ENCODE measurements around the gene SYT9.

SYT9 gene

GRCh38 chr11:7480113-7480512, 228.4 kb downstream of the SYT9 start:
- no peak for DNase-seq

- no peak for DNase-seq
These were observed 232.4 kb downstream of the SYT9 start for GRCh38 chr11:7484131-7484530.

- no peak for DNase-seq
These were observed 232.9 kb downstream of the SYT9 start for GRCh38 chr11:7484645-7485044.

GRCh38 chr11:7485186-7486097, 233.7 kb downstream of the SYT9 start, which contains the start of gene OLFML1:
TSS of gene OLFML1 (plus strand) at chr11:7485506. CDS start at chr11:7485876, 370 bp downstream.
- no peak for DNase-seq

GRCh38 chr11:7486098-7486780, 234.5 kb downstream of the SYT9 start:
- no peak for DNase-seq

GRCh38 chr11:7486781-7487140, 235.1 kb downstream of the SYT9 start:
- no peak for DNase-seq

GRCh38 chr11:7487360-7487759, 235.7 kb downstream of the SYT9 start:
- DNase-seq = no peak

- no peak for DNase-seq
These were observed 237.0 kb downstream of the SYT9 start for GRCh38 chr11:7488681-7489080.

GRCh38 chr11:7489376-7489775, 237.7 kb downstream of the SYT9 start:
- no peak for DNase-seq

- no peak for DNase-seq
These were observed 238.3 kb downstream of the SYT9 start for GRCh38 chr11:7490054-7490453.

GRCh38 chr11:7490535-7490934, 238.8 kb downstream of the SYT9 start:
- DNase-seq = no peak

- DNase-seq = no peak
These were observed 240.5 kb downstream of the SYT9 start for GRCh38 chr11:7492253-7492652.

- DNase-seq = no peak
These were observed 242.0 kb downstream of the SYT9 start for GRCh38 chr11:7493670-7494069.

GRCh38 chr11:7494086-7494745, 242.5 kb downstream of the SYT9 start:
- DNase-seq = no peak

- DNase-seq = no peak
These were observed 244.3 kb downstream of the SYT9 start for GRCh38 chr11:7495882-7496551.

GRCh38 chr11:7498193-7498592, 246.5 kb downstream of the SYT9 start:
- DNase-seq = no peak

- DNase-seq = no peak
These were observed 247.4 kb downstream of the SYT9 start for GRCh38 chr11:7499081-7499480.

- DNase-seq = no peak
These were observed 248.5 kb downstream of the SYT9 start for GRCh38 chr11:7500251-7500650.

GRCh38 chr11:7501251-7501650, 249.5 kb downstream of the SYT9 start:
- no peak for DNase-seq

GRCh38 chr11:7501894-7502293, 250.2 kb downstream of the SYT9 start:
- no peak for DNase-seq

- DNase-seq = no peak
These were observed 254.5 kb downstream of the SYT9 start for GRCh38 chr11:7506243-7506642.

- DNase-seq = no peak
These were observed 256.4 kb downstream of the SYT9 start for GRCh38 chr11:7508087-7508486.

- DNase-seq = no peak
These were observed 258.3 kb downstream of the SYT9 start for GRCh38 chr11:7509966-7510365.
